ENCODE measurements around the gene TFF3.

TFF3 gene

GRCh38 chr21:42315296-42315891 is at the start of gene TFF3:
TFF3 (minus strand) TSS chr21:42315409; CDS start chr21:42315374, 35 bp downstream.
- DNase-seq (ENCODE audit: low read depth): peak; percentile 2

- DNase-seq (ENCODE audit: low read depth): no peak
These were observed 49.2 kb upstream of the TFF3 start for GRCh38 chr21:42364304-42364865.

GRCh38 chr21:42363312-42363711 is 48.1 kb upstream of the TFF3 start:
- no peak for DNase-seq (ENCODE audit: low read depth)

- DNase-seq (ENCODE audit: low read depth): no peak
These were observed 47.5 kb upstream of the TFF3 start for GRCh38 chr21:42362700-42363099.

GRCh38 chr21:42362198-42362597 is 47.0 kb upstream of the TFF3 start:
- no peak for DNase-seq (ENCODE audit: low read depth)

- DNase-seq (ENCODE audit: low read depth): no peak
These were observed 46.1 kb upstream of the TFF3 start for GRCh38 chr21:42361286-42361685.

GRCh38 chr21:42360317-42360716 is 45.1 kb upstream of the TFF3 start:
- DNase-seq (ENCODE audit: low read depth): no peak

GRCh38 chr21:42358937-42359336 is 43.7 kb upstream of the TFF3 start:
- DNase-seq (ENCODE audit: low read depth): no peak

- DNase-seq (ENCODE audit: low read depth): no peak
These were observed 43.1 kb upstream of the TFF3 start for GRCh38 chr21:42358261-42358660.

GRCh38 chr21:42357307-42357706 is 42.1 kb upstream of the TFF3 start:
- no peak for DNase-seq (ENCODE audit: low read depth)

GRCh38 chr21:42356650-42357049 is 41.4 kb upstream of the TFF3 start:
- DNase-seq (ENCODE audit: low read depth): no peak

GRCh38 chr21:42356046-42356445 is 40.8 kb upstream of the TFF3 start:
- no peak for DNase-seq (ENCODE audit: low read depth)

- DNase-seq (ENCODE audit: low read depth): no peak
These were observed 38.4 kb upstream of the TFF3 start for GRCh38 chr21:42353623-42354022.

GRCh38 chr21:42352441-42353095 is 37.4 kb upstream of the TFF3 start:
- no peak for DNase-seq (ENCODE audit: low read depth)

GRCh38 chr21:42351626-42352440 is 36.6 kb upstream of the TFF3 start:
- no peak for DNase-seq (ENCODE audit: low read depth)

- no peak for DNase-seq (ENCODE audit: low read depth)
These were observed 35.8 kb upstream of the TFF3 start, which contains the start of gene TFF2 for GRCh38 chr21:42350927-42351426. TFF2 (minus strand) TSS chr21:42350994; CDS start chr21:42350957, 37 bp downstream.

- no peak for DNase-seq (ENCODE audit: low read depth)
These were observed 35.2 kb upstream of the TFF3 start for GRCh38 chr21:42350318-42350910.

GRCh38 chr21:42349420-42350317 is 34.5 kb upstream of the TFF3 start:
- no peak for DNase-seq (ENCODE audit: low read depth)

- no peak for DNase-seq (ENCODE audit: low read depth)
These were observed 33.6 kb upstream of the TFF3 start for GRCh38 chr21:42348762-42349161.

GRCh38 chr21:42347601-42348327 is 32.6 kb upstream of the TFF3 start:
- no peak for DNase-seq (ENCODE audit: low read depth)
